ENCODE data around the gene CNNM4.

The CNNM4 gene

DNA sequence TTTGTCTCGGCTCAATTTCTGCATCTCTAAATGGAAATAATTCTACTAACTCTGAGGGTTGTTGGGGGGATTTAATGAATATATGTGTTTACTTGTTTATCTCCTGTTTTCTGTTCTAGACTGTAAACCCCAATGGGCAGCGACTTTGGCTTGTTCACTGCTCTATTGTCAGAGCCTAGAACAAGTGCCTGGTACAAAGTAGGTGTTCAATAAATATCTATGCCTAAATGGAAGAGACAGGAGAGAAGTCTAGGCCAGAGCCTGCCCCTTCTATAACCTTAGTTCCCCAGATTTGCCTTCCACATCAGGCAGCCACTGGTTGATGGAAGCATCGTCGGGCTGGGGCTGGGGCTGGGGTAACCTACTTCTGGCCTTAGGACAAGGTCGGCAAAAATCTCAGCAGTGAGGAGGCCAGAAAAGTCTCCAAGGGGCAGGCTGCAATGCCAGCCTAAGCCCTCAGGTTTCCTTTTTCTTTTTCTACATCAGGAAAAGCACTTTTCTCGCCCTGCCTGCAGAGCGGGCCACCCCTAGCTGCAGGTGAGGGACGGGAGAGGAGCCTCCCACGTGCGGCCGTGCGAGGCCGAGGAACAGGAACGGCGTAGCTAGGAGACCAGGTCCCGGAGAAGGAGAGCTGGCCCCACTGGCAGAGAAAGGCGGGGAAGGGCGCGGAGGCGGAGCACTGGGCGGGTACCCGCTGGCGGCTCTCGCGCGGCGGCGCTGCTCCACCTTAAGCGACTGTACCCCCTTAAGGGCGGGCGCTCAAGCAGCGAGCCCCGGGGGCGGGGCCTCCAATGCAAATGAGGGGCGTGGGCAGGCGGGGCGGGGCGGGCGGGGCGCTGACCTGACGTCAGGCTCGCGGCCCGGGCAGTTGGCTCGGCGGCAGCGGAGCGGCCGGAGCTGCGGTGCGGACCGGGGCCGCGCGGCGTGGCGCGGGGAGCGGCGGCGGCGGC, at the start of gene CNNM4:
CNNM4 (plus strand) TSS at position 867 of the 950 bp plus-strand sequence. CDS start 98 bp downstream, outside the sequence.
- peak; percentile 82 for DNase-seq

DNA sequence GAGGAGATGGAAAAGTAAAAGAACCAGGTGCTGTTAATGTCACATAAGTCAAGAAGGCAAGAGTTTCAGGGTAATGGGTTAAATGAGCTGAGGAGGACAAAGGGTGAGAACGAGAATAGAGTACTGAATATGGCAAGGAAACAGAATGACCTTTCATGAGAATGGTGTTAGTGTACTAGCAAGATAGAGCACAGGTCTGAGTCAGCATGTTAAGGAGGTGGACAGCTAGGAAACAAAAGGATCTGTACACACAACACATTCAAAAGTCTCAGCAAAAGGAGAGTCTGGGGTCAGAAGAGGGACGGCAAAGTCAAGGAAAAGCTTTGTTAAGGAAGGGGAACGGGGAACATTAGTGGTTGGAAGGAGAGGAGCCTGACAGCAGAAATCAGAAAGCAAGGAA, 49.7 kb upstream of the CNNM4 start:
- DNase-seq = no peak

DNA sequence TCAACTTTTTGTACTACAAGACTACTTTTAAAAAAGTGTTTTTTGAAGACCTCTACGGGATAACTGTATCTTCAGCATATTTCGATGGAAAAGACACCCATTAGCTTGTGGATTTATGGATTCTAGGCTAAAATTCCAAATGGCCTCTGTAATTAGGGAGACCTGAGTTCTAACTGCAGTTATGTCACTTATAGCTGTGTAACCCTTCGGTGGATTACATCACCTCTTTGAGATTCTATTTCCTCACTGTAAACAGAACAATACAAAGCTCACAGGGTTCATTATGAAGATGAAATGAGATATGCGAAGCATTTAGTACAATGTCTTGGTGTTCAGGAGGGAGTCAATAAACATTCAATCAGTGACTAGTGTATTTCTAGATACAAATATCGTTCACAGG, 45.0 kb upstream of the CNNM4 start:
- no peak for DNase-seq

DNA sequence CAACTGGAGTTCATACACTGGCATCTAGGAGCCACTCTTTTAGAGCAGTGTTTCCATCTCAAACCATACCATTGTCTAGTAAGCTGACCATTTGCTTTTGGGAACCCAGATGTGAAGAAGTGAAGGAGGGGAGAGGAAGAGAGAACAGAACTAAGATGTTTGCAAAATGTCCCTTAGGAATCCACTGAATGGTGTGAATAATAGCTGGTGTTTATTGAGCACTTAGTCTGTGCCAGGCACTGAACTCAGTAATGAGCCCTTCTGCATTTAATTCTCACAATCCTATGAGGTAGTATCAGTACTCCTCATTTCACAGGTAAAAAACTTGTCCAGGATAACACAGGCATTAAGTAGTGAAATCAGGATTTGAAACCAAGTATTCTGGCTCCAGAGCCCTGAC, 44.3 kb upstream of the CNNM4 start:
- DNase-seq = no peak

DNA sequence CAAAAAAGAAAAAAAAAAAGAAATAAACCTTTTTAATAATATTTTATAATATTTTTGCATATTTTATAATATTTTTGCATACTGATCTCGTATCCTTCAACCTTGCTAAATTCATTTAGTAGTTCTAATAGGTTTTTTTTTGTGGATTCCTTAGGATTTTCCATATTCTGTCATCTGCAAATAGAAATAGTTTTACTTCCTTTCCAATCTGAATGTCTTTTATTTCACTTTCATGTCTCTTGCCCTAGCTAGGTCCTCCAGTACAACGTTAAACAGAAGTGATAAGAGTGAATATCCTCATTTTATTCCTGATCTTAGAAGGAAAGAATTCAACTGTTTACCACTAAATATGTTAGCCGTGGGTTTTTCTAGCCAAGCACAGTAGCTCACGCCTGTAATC, 34.6 kb upstream of the CNNM4 start:
- DNase-seq = no peak

DNA sequence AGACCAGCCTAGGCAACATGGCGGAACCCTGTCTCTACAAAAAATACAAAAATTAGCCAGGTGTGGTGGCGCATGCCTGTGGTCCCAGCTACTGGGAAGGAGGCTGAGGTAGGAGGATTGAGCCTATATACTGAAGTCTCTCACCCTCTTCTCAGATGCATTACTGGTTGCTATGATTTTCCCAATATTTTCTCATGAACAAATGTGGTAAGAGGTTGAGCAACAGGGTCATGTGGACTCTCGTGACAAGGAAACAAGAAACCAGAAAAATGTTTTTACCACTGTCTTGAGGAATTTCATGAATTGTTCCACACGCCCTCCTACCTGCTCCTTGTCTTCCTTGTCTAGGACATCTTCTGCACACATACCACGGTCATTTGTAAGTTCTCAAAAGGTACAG, 33.3 kb upstream of the CNNM4 start:
- DNase-seq = no peak

DNA sequence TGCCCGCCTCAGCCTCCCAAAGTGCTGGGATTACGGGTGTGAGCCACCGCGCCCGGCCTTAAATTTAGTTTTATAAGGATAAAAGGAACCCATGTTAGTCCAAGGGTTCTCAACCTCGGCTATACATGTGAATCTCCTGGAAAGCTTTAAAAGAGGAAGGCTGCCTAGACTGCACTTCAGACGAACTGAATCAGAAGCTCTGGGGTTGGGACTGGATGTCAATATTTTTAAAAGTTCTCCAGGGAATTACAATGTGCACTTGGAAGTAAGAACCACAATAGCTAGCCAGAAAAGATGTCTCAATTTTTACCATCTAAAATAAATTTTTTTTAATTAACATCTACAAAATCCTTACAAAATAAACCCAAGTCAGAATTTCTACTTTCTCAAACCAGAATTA, 31.0 kb upstream of the CNNM4 start:
- DNase-seq = no peak

DNA sequence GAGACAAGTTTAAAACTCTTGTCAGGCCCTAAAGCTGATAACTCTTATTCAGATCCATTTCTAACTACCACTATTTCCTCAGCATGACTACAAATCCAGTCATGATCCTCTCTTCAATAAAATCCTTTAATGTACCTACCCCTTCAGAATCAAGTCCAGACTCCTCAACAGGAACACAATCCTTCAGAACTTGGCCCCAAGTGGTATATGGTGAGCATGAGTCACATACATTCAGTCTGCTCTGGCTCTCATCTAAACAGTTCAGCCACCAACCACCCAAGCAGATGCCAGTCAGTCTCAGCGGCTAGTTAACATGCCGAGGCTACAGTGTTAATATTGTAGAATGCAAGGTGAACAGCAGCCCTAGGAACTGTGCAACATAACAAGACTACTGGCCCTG, 30.5 kb upstream of the CNNM4 start:
- no peak for DNase-seq

DNA sequence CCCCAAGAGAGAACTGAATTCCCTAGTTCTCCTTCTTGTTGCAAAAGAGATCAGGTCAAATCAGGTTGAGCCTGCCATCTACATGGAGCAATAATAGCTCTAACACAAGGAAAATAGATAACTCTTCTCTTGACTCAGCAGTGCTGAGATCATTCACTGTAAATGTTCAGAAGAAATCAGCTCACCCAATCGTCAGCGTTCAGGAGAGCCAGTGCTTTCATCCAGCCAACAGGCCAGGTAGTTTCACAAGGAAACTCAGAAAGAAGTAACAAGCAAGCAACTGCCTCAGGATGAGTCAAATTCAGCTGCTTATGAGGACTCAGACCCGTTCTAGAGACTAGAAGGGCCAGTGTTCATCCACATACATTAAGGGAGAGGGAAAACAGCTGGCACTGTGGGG, 26.8 kb upstream of the CNNM4 start:
- no peak for DNase-seq

DNA sequence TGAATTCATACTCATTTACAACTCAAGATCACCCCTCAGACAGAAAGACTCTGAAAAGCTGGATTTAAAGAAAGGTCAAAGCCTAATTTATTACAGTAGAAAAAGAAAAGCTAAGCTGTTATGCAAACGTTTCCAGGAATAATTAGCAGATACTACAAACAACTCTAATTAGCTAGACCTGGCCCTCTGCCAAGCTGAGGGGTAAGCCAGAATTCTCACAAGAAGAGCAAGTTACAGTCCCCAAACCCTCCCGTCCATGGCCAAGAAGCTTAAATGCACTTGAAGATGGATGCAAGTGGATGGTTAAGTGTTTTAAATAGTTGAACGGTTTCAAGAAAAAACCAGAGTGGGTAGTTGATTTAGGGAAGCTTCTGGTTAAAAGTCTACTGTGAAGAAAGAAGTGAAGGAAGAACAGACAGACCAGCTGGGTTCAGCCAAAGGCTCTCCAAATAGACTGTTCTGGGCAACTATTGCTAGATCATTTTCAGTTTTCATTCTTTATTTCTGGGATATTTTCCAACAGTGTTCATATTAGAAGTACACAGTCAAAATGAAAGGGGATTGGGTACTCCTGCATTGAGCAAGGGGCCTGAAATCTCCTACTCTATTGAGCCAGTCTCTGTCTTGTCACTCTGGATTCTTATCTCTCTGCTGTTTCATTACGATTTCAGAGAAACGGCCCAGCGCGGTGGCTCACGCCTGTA, 25.7 kb upstream of the CNNM4 start:
- DNase-seq = no peak

DNA sequence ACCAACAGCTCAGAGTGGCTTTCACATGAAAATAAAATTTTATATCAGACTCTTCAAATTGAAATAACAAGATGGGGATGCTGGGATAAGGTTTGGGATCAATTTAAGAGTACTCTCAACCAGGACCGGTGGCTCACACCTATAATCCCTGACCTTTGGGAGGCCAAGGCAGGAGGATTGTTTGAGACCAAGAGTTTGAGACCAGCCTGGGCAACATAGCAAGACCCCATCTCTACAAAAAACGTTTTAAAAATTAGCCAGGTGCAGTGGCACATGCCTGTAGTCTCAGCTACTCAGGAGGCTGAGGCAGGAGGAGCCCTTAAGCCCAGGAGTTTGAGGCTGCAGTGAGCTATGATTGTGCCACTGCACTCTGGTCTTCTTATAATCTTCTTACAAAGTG, 23.5 kb upstream of the CNNM4 start:
- DNase-seq = no peak

DNA sequence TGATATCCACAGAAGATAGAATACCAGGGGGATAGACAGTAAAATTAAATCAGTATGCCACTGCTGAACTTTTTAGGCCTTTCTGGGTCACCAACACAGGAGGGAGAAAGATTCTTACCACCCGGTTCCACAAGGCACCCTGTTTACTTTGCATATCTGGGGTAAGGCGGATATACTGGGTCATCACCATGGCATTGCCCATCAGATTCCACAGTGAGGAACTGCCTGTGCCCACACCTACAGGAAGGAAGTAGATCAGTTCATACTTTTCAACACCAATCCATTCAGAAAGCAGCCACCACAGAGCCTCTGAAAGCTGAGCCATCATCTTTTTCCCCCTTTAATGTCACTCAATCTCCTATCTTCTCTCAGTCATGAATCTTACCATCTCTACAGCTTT, 22.9 kb upstream of the CNNM4 start:
- DNase-seq = no peak

DNA sequence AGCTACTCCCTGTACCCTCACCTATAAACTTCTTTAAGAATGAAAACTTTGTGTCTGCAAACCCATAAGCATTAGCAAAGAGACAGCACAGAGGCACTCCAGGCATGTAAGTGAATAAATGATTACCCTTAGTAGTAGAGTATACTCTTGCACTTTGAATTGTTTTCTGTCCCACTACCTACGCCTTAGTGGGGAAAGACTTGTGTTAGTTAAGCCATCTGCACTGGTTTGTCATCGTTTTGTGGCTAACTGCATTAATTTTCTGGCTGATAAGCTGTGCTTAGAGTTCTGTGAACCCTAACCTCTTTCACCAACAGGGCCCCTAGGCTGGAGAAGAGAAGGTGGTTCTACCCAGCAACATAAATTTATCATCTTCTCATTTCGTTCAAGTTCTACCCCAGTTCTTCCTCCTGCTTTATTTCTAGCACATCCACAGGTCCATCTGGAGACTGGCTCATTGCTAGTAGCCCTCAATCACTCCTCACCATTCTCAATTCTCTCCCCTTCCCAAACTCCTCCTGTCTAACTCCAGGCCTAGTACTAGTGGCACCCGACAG, 21.5 kb upstream of the CNNM4 start:
- DNase-seq = no peak

DNA sequence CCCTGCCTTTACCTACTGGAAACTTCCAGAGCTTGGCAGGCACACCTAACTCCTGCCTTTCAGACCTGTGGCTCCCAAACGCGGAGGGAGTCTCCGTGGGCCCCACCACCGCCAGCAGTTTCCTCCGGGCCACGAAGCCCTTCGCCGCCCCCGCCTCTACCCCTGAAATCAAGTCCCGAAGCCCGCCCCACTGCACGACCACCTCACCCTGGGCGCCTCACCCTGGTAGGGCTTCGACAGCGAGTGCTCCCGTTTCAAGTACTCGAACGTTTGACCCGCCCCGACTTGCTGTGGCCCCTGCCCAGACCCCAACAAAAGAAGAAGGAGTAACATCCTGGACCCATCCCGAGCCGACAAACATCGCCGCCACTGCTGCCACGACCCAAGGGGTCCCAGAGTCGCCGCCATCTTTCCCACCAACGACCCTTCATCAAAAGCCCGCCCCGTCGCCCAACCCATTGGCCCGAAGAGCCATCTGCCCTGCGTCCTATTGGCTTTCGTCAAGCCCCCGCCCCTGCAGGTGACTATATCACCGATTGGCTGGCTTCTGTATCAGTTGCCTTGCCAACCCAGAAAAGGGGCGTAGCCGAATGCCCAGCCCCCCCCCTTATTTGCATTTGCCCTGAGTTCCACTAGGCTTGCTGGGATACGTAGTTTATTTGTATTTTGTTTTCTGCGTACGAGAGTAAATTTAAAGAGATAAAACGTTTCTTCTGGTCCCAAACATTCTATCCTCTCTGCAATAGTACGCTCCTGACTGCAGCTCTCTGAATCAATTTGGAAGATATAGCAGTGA, 20.9 kb upstream of the CNNM4 start, which contains the start of gene LMAN2L:
LMAN2L (minus strand) TSS at position 432 of the 796 bp plus-strand sequence; CDS start at position 408, 24 bp downstream.
- peak; percentile 87 for DNase-seq

DNA sequence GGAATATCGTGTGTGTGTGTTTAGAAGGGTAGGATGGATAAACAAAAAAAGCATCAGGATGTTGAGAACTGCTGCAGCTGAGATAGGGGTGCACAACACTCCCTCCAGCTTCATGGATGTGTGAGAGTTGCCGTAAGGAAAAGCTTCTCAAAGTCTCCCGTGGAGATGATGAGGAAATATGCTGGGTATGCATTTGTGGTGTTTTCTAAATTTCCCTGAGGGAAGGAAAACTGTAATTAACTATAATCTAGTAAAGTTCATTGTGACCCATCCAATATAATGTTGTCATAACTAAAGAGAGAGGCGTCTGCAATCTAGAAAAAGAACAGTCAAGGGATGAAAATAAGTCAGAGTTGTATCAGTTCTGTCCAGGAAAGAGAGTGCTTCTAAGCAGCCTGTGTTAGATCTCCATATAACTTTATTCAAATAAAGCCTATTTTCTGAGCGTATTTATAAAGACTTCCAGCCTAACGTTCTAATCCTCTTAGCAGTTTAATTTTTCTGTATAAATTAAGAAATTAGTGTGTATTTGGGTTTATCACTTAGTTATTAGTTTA, 13.6 kb upstream of the CNNM4 start:
- DNase-seq = no peak

DNA sequence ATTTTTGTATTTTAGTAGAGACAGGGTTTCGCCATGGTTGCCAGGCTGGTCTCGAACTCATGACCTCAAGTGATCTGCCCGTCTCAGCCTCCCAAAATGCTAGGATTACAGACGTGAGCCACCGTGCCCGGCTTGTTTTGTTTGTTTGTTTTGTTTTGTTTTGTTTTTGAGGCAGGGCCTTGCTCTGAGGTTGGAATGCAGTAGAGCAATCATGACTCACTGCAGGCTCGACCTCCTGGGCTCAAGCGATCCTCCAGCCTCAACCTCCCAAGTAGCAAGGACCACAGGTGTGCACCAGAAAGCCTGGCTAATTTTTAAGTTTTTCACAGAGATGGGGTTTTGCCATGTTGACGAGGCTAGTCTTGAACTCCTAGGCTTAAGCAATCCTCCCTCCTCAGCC, 8.9 kb upstream of the CNNM4 start:
- no peak for DNase-seq

DNA sequence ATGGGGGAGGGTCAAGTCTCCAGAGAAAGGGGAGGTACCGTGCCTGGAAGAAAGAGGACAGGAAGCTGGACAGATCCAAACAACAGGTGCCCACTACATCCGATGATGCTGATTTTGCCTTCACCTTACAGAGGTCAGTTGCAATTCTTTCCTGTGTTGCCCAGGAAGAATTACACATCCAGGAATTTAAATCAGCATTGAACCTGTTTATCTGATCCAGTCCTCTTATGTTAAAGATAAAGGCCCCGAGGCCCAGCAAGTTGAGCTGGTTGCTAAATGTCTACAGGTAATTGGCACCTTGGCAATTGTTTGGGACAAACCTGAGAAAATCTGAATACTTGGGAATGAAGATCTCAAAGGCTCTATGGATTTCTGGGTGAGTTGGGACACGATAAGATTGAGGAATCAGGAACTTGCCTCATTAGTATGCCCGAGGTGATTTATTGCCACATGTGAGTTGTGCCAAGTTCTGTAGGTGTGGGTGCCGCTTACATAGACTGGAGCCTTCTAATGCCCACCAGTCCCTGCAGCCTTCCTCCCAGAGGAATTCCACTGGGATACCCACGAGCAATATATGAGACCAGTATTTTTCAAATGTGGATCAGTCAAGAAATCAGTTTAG, 6.9 kb upstream of the CNNM4 start:
- no peak for DNase-seq

DNA sequence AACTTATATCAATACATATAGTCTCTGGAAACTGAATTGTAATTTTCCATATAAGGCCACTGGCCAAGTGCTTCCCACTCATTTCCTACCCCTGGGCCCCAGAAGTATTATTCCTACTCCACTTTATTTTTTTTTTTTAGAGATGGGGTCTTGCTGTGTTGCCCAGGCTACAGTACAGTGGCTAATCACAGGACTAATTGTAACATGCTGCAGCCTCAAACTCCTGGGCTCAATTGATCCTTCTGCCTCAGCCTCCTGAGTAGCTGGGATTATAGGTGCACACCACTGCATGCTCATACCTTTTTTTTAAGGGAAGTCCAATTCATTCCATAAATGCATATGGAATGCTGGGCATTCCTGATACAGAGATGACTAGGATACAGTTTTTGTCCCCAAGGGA, 6.4 kb upstream of the CNNM4 start:
- DNase-seq = no peak

DNA sequence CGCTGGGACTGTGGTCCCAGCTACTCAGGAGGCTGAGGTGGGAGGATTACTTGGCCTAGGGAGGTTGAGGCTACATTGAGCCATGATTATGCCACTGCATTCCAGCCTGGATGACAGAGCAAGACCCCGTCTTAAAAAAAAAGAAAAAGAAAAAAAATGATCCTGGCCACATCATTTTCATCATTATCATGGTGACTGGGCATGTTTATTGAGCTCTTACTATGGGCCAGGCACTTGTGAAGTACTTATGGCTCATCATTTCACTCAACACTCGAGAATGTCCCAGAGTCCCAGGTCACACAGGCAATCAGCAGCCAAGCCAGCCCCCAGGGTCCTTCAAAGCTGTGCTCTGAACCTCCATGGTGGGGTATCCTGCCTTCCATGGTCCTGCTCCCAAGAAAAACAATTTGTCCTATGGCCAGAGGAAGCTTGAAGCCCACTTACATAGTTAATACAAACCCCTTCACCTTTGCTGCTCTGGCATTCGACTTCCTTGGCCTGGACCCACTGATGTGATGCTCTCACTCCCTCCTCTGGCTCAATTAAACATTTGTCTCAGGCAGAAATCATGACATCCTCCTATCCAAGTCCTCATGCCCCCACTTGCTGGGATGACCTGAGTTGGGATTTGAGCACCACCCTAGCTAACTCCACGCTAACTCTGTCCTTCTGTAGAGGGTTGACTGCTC, 3.8 kb upstream of the CNNM4 start:
- no peak for DNase-seq

DNA sequence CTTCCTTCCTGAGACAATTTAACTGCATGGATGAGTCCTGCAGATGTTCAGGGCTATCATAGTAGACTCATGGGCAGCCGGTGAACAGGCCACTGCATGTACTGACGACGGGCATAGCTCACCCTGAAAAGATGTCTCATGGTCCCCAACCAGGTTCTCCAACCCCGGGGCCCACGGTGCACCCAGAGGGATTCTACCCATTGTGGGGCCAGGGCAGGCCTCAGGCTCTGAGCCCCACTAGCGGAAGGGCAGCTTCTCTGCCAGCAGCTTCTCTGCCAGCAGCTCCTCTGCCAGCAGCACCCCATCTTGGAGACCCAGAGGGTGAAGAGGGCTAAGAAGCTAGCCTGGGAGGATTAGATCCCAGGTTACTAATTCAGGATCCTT, 3.2 kb upstream of the CNNM4 start:
- DNase-seq = no peak

DNA sequence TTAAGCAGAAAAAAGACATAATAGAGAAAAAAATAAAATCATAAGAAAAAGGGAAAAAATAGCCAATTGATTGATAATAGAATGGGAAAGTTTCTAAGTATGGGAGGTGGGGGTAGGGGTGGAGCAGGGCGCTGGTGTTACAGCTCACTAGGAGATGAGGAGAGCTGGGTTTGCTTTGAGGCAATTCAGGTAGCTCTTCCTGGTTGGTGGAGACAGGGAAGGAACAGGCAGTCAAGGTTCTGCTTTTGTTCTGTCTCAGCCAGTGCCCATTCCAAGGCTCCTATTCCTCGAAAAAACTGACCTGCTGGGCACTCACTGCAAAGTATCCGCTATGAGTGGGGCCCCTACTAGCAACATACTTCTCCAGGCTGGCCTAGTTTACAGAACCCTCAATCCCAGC, 1.7 kb upstream of the CNNM4 start:
- no peak for DNase-seq

DNA sequence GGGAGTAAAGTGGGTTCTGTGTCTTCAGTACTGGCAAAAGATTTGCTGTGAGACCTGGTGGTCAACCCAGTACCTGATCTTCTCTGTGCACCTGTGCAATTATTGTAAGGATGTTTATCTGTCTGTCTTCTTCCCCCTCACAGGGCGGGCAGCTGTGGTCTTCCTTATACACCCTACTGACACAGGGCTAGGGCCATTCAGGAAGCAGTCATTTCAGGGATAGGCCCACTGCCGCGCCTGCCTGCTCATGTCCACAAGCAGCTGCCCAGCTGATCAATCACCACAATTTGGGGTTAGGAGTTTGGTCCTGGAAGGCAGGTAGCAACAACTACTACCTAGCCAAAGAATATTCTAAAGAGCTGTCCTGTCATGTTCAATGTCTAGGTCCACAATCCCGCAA, 1.2 kb upstream of the CNNM4 start:
- no peak for DNase-seq

Measured in GOT3 (cell line).